MCF 10A (cell line): ENCODE measurements around the gene ACACA. TPM values are rescaled to one million over a fixed set of nuclear protein-coding genes. Genes with fewer than 3 reads are reported as not detected.

Experiments
- BruUV-seq: library from RNA; stranded (reverse); fragments of 400-500 nt; replicated peaks from 2 replicates; lab custom pipeline; 2021; lab: Mats Ljungman, UMichigan
- CTCF ChIA-PET: fragments of 300-600 bp; sonication (Branson Sonifier 250); formaldehyde crosslinking; extraction: SDS; loops from one replicate; lab custom pipeline; 2021; ENCODE audit warnings: antibody characterized with exemption, inconsistent platforms; lab: Yijun Ruan, JAX
- POLR2A ChIA-PET: fragments of 300-600, 350-650 bp; sonication (Branson Sonifier 250); formaldehyde crosslinking; extraction: SDS; loops from one replicate; lab custom pipeline; 2020; ENCODE audit warnings: antibody characterized with exemption, inconsistent platforms; lab: Yijun Ruan, JAX
- DNase-seq: peaks from one replicate; pipeline ENCODE4 v3.0.0-alpha.2; 2018; ENCODE audit not compliant: unreplicated experiment
- H3K27ac Mint-ChIP-seq: one replicate; pipeline ENCODE4 v1.8.0; 2022; ENCODE audit warnings: mild to moderate bottlenecking, low read depth, mixed read lengths; ENCODE audit not compliant: unreplicated experiment
- H3K27me3 Mint-ChIP-seq: one replicate; pipeline ENCODE4 v1.8.0; 2022; ENCODE audit warnings: mixed read lengths; ENCODE audit not compliant: insufficient read depth, unreplicated experiment
- H3K36me3 Mint-ChIP-seq: one replicate; pipeline ENCODE4 v1.8.0; 2022; ENCODE audit warnings: mild to moderate bottlenecking, moderate library complexity, mixed read lengths; ENCODE audit not compliant: insufficient read depth, unreplicated experiment
- H3K4me1 Mint-ChIP-seq: one replicate; pipeline ENCODE4 v1.8.0; 2022; ENCODE audit warnings: mixed read lengths; ENCODE audit not compliant: insufficient read depth, unreplicated experiment
- H3K4me3 Mint-ChIP-seq: one replicate; pipeline ENCODE4 v1.8.0; 2022; ENCODE audit warnings: mild to moderate bottlenecking, moderate library complexity, mixed read lengths; ENCODE audit not compliant: unreplicated experiment
- H3K9me3 Mint-ChIP-seq: one replicate; pipeline ENCODE4 v1.8.0; 2022; ENCODE audit warnings: mixed read lengths; ENCODE audit not compliant: unreplicated experiment
- CTCF ChIP-seq: fragments of 200-600 bp; IDR thresholded peaks from one replicate; pipeline ENCODE4 v1.8.0; 2022; ENCODE audit warnings: antibody characterized with exemption, mild to moderate bottlenecking; ENCODE audit not compliant: unreplicated experiment
- intact Hi-C: fragments of 100-400 bp; cut with micrococcal nuclease; formaldehyde crosslinking; loops from 2 replicates; pipeline ENCODE4 v1.14.1; 2022
- total RNA-seq: library from RNA; stranded (reverse); gene quantifications from 2 replicates; pipeline ENCODE4 v1.2.3, GENCODE V29; 2022

Gene ACACA
- total RNA-seq, 1 experiment from 2014 or later: 100 TPM

- TF ChIP-seq CTCF: no peak
- Mint-ChIP-seq H3K27me3 (no peaks in the 10 kb centered on the region), H3K4me3 (no peak overlapping the region), H3K36me3 (peaks cover 86% of the 10 kb centered on the region), H3K4me1 (peaks cover 11% of the 10 kb centered on the region), H3K27ac (no peak overlapping the region), H3K9me3 (no peaks in the 10 kb centered on the region)
- peak; percentile 63 for DNase-seq
- BruUV-seq: no TSS peak
- CTCF ChIA-PET: interaction anchor here (0.6 kb wide), 1 partner anchor 242 kb away, joined by 3 read pairs; no protein-coding TSS in a partner anchor
- intact Hi-C loops: no loop called here
- POLR2A ChIA-PET: interaction anchor here (1.0 kb wide), 1 partner anchor 21 kb away, joined by 4 read pairs; no protein-coding TSS in a partner anchor
Observed at GRCh38 chr17:37107406-37108083, 299.1 kb downstream of the ACACA start.

GRCh38 chr17:37106049-37106448, 300.6 kb downstream of the ACACA start:
- no peaks in the 10 kb centered on the region for H3K27me3 Mint-ChIP-seq
- no peak for DNase-seq
- ChIA-PET CTCF (no interaction called here), POLR2A (interaction anchor here (0.7 to 1.2 kb wide), 3 partner anchors 8 to 17 kb away, joined by 3 to 4 read pairs (median 3); no protein-coding TSS in a partner anchor)
- H3K27ac Mint-ChIP-seq: no peak overlapping the region
- H3K4me1 Mint-ChIP-seq: peaks cover 11% of the 10 kb centered on the region
- BruUV-seq: no TSS peak
- TF ChIP-seq CTCF: no peak
- H3K36me3 Mint-ChIP-seq: peaks cover 78% of the 10 kb centered on the region
- H3K4me3 Mint-ChIP-seq: no peak overlapping the region
- intact Hi-C loops: no loop called here
- H3K9me3 Mint-ChIP-seq: no peaks in the 10 kb centered on the region

GRCh38 chr17:37103231-37103630, 303.4 kb downstream of the ACACA start:
- no peak overlapping the region for H3K27ac Mint-ChIP-seq
- peaks cover 69% of the 10 kb centered on the region for H3K36me3 Mint-ChIP-seq
- CTCF ChIA-PET: no interaction called here
- DNase-seq: no peak
- H3K4me3 Mint-ChIP-seq: no peak overlapping the region
- intact Hi-C loops: no loop called here
- TF ChIP-seq CTCF: no peak
- BruUV-seq: no TSS peak
- POLR2A ChIA-PET: no interaction called here
- no peaks in the 10 kb centered on the region for H3K27me3 Mint-ChIP-seq
- H3K9me3 Mint-ChIP-seq: no peaks in the 10 kb centered on the region
- H3K4me1 Mint-ChIP-seq: peaks cover 11% of the 10 kb centered on the region

GRCh38 chr17:37101306-37101705, 305.3 kb downstream of the ACACA start:
- H3K4me3 Mint-ChIP-seq: no peak overlapping the region
- H3K4me1 Mint-ChIP-seq: no peaks in the 10 kb centered on the region
- H3K36me3 Mint-ChIP-seq: peaks cover 80% of the 10 kb centered on the region
- TF ChIP-seq CTCF: no peak
- no peak for DNase-seq
- intact Hi-C loops: no loop called here
- H3K27ac Mint-ChIP-seq: no peak overlapping the region
- BruUV-seq: no TSS peak
- H3K9me3 Mint-ChIP-seq: no peaks in the 10 kb centered on the region
- POLR2A ChIA-PET: no interaction called here
- CTCF ChIA-PET: interaction anchor here (0.6 to 0.8 kb wide), 3 partner anchors 53 to 209 kb away, joined by 3 read pairs; no protein-coding TSS in a partner anchor
- no peaks in the 10 kb centered on the region for H3K27me3 Mint-ChIP-seq
